DND-41 (cell line): Measurements from ENCODE around the gene WDR86.

Source experiments
- EZH2 ChIP-seq: IDR thresholded peaks from 3 replicates; pipeline ENCODE4 v1.6.1; 2012; ENCODE audit warnings: borderline replicate concordance, low read depth, mild to moderate bottlenecking, moderate library complexity, low read length, inconsistent platforms; ENCODE audit not compliant: severe bottlenecking
- TF ChIP-seq, protein P1 (sequence below): IDR thresholded peaks from 2 replicates; pipeline ENCODE4 v1.5.1; 2012; ENCODE audit warnings: borderline replicate concordance, low read length, moderate library complexity, mild to moderate bottlenecking; ENCODE audit not compliant: poor library complexity, severe bottlenecking; ENCODE audit errors: extremely low read depth

DNA sequence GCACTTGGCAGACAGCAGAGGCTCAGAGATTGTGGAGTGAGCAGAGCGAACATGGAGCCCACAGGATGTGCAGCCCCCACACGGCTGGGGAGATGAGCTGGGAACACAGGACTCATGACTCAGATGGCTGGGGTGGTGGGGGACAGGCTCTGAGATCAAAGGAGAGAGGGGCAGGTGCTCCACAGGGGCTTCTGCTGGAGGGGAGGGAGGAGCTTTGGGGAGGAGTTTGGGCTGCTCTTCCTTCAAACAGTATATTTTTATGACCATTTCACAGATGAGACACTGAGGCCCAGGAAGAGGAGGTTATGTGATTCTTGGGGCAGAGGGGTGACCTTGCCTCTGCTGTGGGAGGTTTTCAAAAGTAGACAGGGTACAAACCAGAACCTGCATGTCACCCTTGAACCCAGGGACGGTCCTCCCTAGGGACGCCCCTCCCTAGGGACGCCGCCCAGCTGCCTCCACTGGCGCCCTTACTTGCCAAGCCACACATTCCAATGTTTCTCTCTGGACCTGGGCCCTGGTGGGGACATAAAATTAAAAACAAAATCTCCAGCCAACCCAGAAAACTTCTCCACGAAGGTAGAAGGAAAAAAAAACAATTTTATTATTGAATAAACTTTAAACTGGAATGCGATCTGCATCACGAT lies 31.1 kb upstream of the WDR86 start:
- TF ChIP-seq, protein P1, sequence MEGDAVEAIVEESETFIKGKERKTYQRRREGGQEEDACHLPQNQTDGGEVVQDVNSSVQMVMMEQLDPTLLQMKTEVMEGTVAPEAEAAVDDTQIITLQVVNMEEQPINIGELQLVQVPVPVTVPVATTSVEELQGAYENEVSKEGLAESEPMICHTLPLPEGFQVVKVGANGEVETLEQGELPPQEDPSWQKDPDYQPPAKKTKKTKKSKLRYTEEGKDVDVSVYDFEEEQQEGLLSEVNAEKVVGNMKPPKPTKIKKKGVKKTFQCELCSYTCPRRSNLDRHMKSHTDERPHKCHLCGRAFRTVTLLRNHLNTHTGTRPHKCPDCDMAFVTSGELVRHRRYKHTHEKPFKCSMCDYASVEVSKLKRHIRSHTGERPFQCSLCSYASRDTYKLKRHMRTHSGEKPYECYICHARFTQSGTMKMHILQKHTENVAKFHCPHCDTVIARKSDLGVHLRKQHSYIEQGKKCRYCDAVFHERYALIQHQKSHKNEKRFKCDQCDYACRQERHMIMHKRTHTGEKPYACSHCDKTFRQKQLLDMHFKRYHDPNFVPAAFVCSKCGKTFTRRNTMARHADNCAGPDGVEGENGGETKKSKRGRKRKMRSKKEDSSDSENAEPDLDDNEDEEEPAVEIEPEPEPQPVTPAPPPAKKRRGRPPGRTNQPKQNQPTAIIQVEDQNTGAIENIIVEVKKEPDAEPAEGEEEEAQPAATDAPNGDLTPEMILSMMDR, result no peak
- TF ChIP-seq EZH2, result no peak
